ENCODE results near the gene FAM227A.

FAM227A gene

GRCh38 chr22:38540701-38541100 lies 115.5 kb downstream of the FAM227A start:
- DNase-seq (ENCODE audit: low spot score): no peak

GRCh38 chr22:38531251-38531938 lies 124.8 kb downstream of the FAM227A start:
- no peak for DNase-seq (ENCODE audit: low spot score)
